WTC11 (cell line): ENCODE measurements around the gene PCDH9. TPM values are rescaled to one million over a fixed set of nuclear protein-coding genes. Genes with fewer than 3 reads are reported as not detected.

ENCODE experiments used
- ATAC-seq: fragments of 200-7000 bp; cut with Tn5 transposase; 2 replicates; pipeline ENCODE4 v1.10.0; 2021; ENCODE audit warnings: mild to moderate bottlenecking, moderate library complexity
- CTCF ChIA-PET: fragments of 300-600 bp; sonication (Branson Sonifier 250); formaldehyde crosslinking; loops from one replicate; lab custom pipeline; 2021; ENCODE audit warnings: antibody characterized with exemption; lab: Charles Lee
- POLR2A ChIA-PET: fragments of 350-600 bp; sonication (Branson Sonifier 250); formaldehyde crosslinking; loops from one replicate; lab custom pipeline; 2021; ENCODE audit warnings: antibody characterized with exemption; lab: Charles Lee
- DNase-seq: peaks from one replicate; pipeline ENCODE4 v3.0.0; 2021; ENCODE audit warnings: low spot score
- H3K27ac Mint-ChIP-seq: 2 replicates; pipeline ENCODE4 v1.8.0; 2021; ENCODE audit warnings: mixed read lengths
- H3K27me3 Mint-ChIP-seq: 2 replicates; pipeline ENCODE4 v1.8.0; 2021; ENCODE audit warnings: low read depth, mild to moderate bottlenecking, moderate library complexity, mixed read lengths
- H3K36me3 Mint-ChIP-seq: 2 replicates; pipeline ENCODE4 v1.8.0; 2021; ENCODE audit warnings: mixed read lengths
- H3K4me1 Mint-ChIP-seq: 2 replicates; pipeline ENCODE4 v1.8.0; 2022; ENCODE audit warnings: mixed read lengths
- H3K4me3 Mint-ChIP-seq: 2 replicates; pipeline ENCODE4 v1.8.0; 2021; ENCODE audit warnings: mild to moderate bottlenecking, moderate library complexity, mixed read lengths
- H3K9me3 Mint-ChIP-seq: 2 replicates; pipeline ENCODE4 v1.8.0; 2021; ENCODE audit warnings: mixed read lengths
- AR ChIP-seq: fragments of 250-450 bp; sonication (Bioruptor Pico); IDR thresholded peaks from 2 replicates; pipeline ENCODE4 v1.9.0; 2021; ENCODE audit warnings: mild to moderate bottlenecking
- CBFB ChIP-seq: sonication (generic); formaldehyde crosslinking; IDR thresholded peaks from 2 replicates; pipeline ENCODE4 v1.8.1; 2022; ENCODE audit warnings: mild to moderate bottlenecking, low read depth, missing genetic modification reagents
- E2F4 ChIP-seq: sonication (generic); formaldehyde crosslinking; IDR thresholded peaks from 2 replicates; pipeline ENCODE4 v1.8.1; 2022; ENCODE audit warnings: low read depth, mild to moderate bottlenecking, moderate library complexity, missing genetic modification reagents, borderline replicate concordance
- ETV6 ChIP-seq: sonication (generic); formaldehyde crosslinking; IDR thresholded peaks from 2 replicates; pipeline ENCODE4 v1.8.1; 2022; ENCODE audit warnings: mild to moderate bottlenecking, missing genetic modification reagents
- FOXP1 ChIP-seq: sonication (generic); formaldehyde crosslinking; IDR thresholded peaks from 2 replicates; pipeline ENCODE4 v1.8.0; 2022; ENCODE audit warnings: missing genetic modification reagents, mild to moderate bottlenecking, moderate library complexity, borderline replicate concordance
- GTF2I ChIP-seq: fragments of 250-450 bp; sonication (Bioruptor Pico); conservative IDR thresholded peaks from 2 replicates; pipeline ENCODE4 v1.4.0; 2021; ENCODE audit warnings: mild to moderate bottlenecking
- IRF2 ChIP-seq: sonication (generic); formaldehyde crosslinking; IDR thresholded peaks from 2 replicates; pipeline ENCODE4 v1.8.0; 2022; ENCODE audit warnings: low read depth, missing genetic modification reagents, borderline replicate concordance
- MLX ChIP-seq: sonication (generic); formaldehyde crosslinking; IDR thresholded peaks from 2 replicates; pipeline ENCODE4 v1.8.1; 2023; ENCODE audit warnings: mild to moderate bottlenecking, missing genetic modification reagents, moderate library complexity
- MYBL2 ChIP-seq: sonication (generic); formaldehyde crosslinking; IDR thresholded peaks from 2 replicates; pipeline ENCODE4 v1.8.1; 2023; ENCODE audit warnings: mild to moderate bottlenecking, moderate library complexity, missing genetic modification reagents
- NR2C2 ChIP-seq: sonication (generic); formaldehyde crosslinking; IDR thresholded peaks from 2 replicates; pipeline ENCODE4 v1.8.0; 2022; ENCODE audit warnings: mild to moderate bottlenecking, missing genetic modification reagents
- PREB ChIP-seq: sonication (generic); formaldehyde crosslinking; IDR thresholded peaks from 2 replicates; pipeline ENCODE4 v1.8.1; 2022; ENCODE audit warnings: mild to moderate bottlenecking, missing genetic modification reagents, moderate library complexity, borderline replicate concordance
- SMAD4 ChIP-seq: sonication (generic); formaldehyde crosslinking; IDR thresholded peaks from 2 replicates; pipeline ENCODE4 v1.8.0; 2022; ENCODE audit warnings: mild to moderate bottlenecking, missing genetic modification reagents
- TP53 ChIP-seq: sonication (generic); formaldehyde crosslinking; IDR thresholded peaks from 2 replicates; pipeline ENCODE4 v1.8.1; 2023; ENCODE audit warnings: mild to moderate bottlenecking, missing genetic modification reagents
- USF2 ChIP-seq: sonication (generic); formaldehyde crosslinking; IDR thresholded peaks from 2 replicates; pipeline ENCODE4 v1.8.1; 2023; ENCODE audit warnings: mild to moderate bottlenecking, missing genetic modification reagents, moderate library complexity
- ZBTB43 ChIP-seq: sonication (generic); formaldehyde crosslinking; IDR thresholded peaks from 2 replicates; pipeline ENCODE4 v1.8.1; 2023; ENCODE audit warnings: mild to moderate bottlenecking, missing genetic modification reagents
- ZNF317 ChIP-seq: sonication (generic); formaldehyde crosslinking; IDR thresholded peaks from 2 replicates; pipeline ENCODE4 v1.8.1; 2023; ENCODE audit warnings: low read depth, mild to moderate bottlenecking, moderate library complexity, missing genetic modification reagents, borderline replicate concordance
- ZNF512 ChIP-seq: sonication (generic); formaldehyde crosslinking; IDR thresholded peaks from 2 replicates; pipeline ENCODE4 v1.8.1; 2022; ENCODE audit warnings: missing genetic modification reagents, borderline replicate concordance
- total RNA-seq: library from RNA; stranded (reverse); gene quantifications from 3 replicates; pipeline ENCODE4 v1.2.3, GENCODE V29; 2021

PCDH9 gene
- total RNA-seq, 1 experiment from 2014 or later = 0.48 TPM

- Mint-ChIP-seq H3K4me1 (peaks cover 15% of the 10 kb centered on the region), H3K36me3 (no peaks in the 10 kb centered on the region), H3K27me3 (no peaks in the 10 kb centered on the region), H3K4me3 (no peak overlapping the region)
- DNase-seq (no peak), ATAC-seq (no peak)
- TF ChIP-seq AR (CRISPR knock-in tag) (no peak), ZNF317 (CRISPR knock-in tag) (no peak), ZNF512 (CRISPR knock-in tag) (no peak)
- TF ChIP-seq, all 79 proteins: peak for 0
- CTCF ChIA-PET = interaction anchor here (1.0 to 1.1 kb wide), 2 partner anchors 39 to 567 kb away, joined by 3 to 4 read pairs; no protein-coding TSS in a partner anchor
- POLR2A ChIA-PET = no interaction called here
- Mint-ChIP-seq H3K9me3 (no peaks in the 10 kb centered on the region), H3K27ac (no peak overlapping the region)
Observed at GRCh38 chr13:66657165-66657881, 572.8 kb downstream of the PCDH9 start.

- CTCF ChIA-PET = interaction anchor here (1.1 kb wide), 1 partner anchor 568 kb away, joined by 4 read pairs; no protein-coding TSS in a partner anchor
- POLR2A ChIA-PET = no interaction called here
- Mint-ChIP-seq H3K9me3 (no peaks in the 10 kb centered on the region), H3K4me3 (no peak overlapping the region), H3K36me3 (no peaks in the 10 kb centered on the region), H3K4me1 (peaks cover 15% of the 10 kb centered on the region), H3K27ac (no peak overlapping the region), H3K27me3 (no peaks in the 10 kb centered on the region)
- ATAC-seq (peak; percentile 75), DNase-seq (no peak)
- TF ChIP-seq MYBL2 (CRISPR knock-in tag) = no peak
- no peak for TF ChIP-seq GTF2I (CRISPR knock-in tag)
- no peak for TF ChIP-seq MLX (CRISPR knock-in tag)
- no peak for TF ChIP-seq FOXP1 (CRISPR knock-in tag)
- TF ChIP-seq CBFB (CRISPR knock-in tag) = no peak
- no peak for TF ChIP-seq USF2 (CRISPR knock-in tag)
- no peak for TF ChIP-seq SMAD4 (CRISPR knock-in tag)
Observed at GRCh38 chr13:66655847-66656454, 574.2 kb downstream of the PCDH9 start.

GRCh38 chr13:66644855-66645460 lies 585.2 kb downstream of the PCDH9 start:
- no peaks in the 10 kb centered on the region for H3K27me3 Mint-ChIP-seq
- DNase-seq = no peak
- no peak for ATAC-seq
- TF ChIP-seq TP53 (no peak), E2F4 (CRISPR knock-in tag) (no peak), ETV6 (CRISPR knock-in tag) (no peak), IRF2 (no peak), NR2C2 (CRISPR knock-in tag) (no peak), GTF2I (CRISPR knock-in tag) (no peak), PREB (CRISPR knock-in tag) (no peak), ZBTB43 (CRISPR knock-in tag) (no peak)
- ChIA-PET POLR2A (no interaction called here), CTCF (interaction anchor here (1.1 kb wide), 1 partner anchor 152 kb away, joined by 3 read pairs; no protein-coding TSS in a partner anchor)
- no peaks in the 10 kb centered on the region for H3K36me3 Mint-ChIP-seq
- no peak overlapping the region for H3K4me3 Mint-ChIP-seq
- no peak overlapping the region for H3K27ac Mint-ChIP-seq
- peaks cover 13% of the 10 kb centered on the region; the same call in 1 of the 2 replicates for H3K9me3 Mint-ChIP-seq
- H3K4me1 Mint-ChIP-seq = no peaks in the 10 kb centered on the region
